IPS-18c (cell line): ENCODE data around the gene STARD3NL.
"Not testable (repeated sequence)": the region's sequence is repeated elsewhere in the genome, so short reads cannot be mapped to it uniquely, and the experiment has no call there.

Experiments used
- H3K4me3 ChIP-seq: 2 replicates; pipeline ENCODE4 v1.7.0; 2013; ENCODE audit warnings: low read depth, mild to moderate bottlenecking, low read length, moderate library complexity; ENCODE audit not compliant: insufficient read depth
- H3K9me3 ChIP-seq: one replicate; pipeline ENCODE4 v1.6.1; 2013; ENCODE audit warnings: mild to moderate bottlenecking, low read length, moderate library complexity; ENCODE audit not compliant: control insufficient read depth, insufficient read depth

Gene STARD3NL

DNA sequence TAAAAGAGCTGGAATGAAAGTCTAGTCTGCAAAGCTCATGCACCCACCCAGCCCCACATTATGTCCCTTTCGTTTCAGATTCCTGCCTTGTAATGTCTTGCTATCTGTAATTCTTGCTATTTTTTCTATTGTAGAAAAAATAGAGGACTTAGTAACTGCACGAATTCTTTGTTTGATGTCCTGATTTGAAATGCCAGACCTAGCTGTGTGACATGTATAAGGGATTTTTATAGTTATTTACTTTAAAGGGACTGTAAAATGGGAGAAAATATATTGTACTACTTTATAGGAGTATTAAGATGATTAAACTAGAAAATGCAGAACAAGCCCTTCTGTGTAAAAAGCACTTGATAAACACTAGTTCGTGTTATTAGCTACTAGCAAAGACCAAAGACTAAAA, 63.0 kb downstream of the STARD3NL start:
- H3K4me3 ChIP-seq = no peak overlapping the region
- H3K9me3 ChIP-seq = no peaks in the 10 kb centered on the region

DNA sequence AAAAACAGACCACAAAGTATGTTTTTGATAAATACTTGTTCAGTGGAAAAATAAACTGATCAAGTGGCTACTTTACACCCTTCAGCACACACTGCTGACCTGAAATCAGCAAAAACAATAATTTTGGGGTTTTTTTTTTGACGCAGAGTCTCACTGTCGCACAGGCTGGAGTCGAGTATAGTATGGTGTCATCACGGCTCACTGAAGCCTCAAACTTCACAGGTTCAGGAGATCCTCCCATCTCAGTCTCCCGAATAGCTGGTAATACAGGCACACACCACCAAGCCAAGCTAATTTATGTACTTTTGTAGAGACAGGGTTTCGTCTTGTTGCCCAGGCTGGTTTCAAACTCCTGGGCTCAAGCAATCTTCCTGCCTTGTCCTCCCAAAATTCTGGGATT, 64.8 kb downstream of the STARD3NL start:
- no peak overlapping the region for H3K4me3 ChIP-seq
- no peaks in the 10 kb centered on the region for H3K9me3 ChIP-seq

DNA sequence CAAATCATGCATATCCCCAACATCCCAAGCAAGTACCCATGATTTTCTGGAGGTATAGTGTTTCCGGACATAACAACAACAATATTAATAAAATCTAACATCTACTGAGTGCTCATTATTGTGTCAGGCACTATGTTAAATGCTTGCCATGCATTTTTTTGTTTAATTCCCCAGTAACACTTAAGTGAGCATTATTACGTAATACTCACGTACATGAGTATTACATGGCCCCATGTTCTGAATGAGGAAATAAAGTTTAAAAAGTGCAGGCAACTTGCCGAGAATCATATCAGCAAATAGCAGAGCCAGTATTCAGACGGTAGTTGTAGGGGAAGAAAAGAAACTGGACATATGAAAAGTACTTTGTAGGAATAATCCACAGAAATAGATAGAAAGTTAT, 65.3 kb downstream of the STARD3NL start:
- not testable (repeated sequence) for H3K9me3 ChIP-seq, H3K4me3 ChIP-seq

DNA sequence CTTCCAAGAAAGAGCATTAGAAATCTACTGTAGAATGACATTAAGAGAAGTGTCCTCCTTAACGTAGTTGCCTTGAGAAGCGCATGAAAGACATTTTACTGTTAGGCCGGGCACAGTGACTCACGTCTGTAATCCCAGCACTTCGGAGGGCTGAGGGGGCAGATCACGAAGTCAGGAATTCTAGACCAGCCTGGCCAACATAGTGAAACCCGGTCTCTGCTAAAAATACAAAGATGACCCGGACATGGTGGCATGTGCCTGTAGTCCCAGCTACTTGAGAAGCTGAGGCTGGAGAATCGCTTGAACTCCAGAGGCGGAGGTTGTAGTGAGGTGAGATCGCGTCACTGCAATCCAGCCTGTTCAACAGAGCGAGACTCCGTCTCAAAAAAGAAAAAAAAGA, 66.5 kb downstream of the STARD3NL start:
- H3K4me3 ChIP-seq = no peak overlapping the region
- H3K9me3 ChIP-seq = no peaks in the 10 kb centered on the region

DNA sequence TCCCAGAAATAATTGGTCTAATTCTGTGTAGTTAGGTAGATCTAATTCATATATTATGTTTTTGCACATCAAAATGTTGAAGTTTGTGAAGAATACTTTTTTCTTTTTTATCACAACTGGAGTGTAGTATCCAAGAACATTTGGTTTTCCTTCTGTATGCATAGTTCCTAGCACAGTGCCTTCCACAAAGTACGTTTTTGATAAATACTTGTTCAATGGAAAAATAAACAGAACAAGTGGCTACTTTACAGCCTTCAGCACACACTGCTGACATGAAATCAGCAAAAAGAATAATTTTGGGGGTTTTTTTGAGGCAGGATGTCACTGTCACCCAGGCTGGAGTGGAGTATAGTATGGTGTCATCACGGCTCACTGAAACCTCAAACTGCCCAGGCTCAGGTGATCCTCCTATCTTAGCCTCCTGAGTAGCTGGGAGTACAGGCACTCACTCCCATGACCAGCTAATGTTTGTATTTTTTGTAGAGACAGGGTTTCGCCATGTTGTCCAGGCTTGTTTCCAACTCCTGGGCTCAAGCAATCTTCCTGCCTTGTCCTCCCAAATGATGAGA, 67.4 kb downstream of the STARD3NL start:
- Histone ChIP-seq H3K9me3 (no peaks in the 10 kb centered on the region), H3K4me3 (no peak overlapping the region)

DNA sequence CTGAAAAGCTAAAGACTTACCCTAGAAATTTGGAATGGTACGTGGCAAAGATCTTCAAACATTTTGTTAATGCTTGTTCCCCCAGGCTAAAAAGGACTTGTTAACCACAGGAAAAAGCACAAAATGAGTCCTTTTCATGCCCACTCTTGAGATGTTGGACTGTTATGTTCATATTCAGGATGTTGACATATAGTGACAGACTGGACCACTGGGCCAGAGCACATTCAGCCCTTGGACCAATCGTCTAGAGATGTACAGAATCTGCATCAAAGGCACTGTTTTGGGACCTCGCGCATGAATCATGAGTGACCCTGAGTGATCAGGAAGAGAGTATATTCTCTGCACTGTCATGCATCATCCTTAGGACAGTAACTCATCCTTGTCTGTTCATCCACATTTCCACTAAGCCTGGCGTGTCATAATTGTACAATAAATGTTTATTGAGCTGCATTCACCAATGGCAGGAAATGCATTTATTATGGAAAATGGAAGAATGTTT, 70.1 kb downstream of the STARD3NL start:
- Histone ChIP-seq H3K4me3 (no peak overlapping the region), H3K9me3 (no peaks in the 10 kb centered on the region)

DNA sequence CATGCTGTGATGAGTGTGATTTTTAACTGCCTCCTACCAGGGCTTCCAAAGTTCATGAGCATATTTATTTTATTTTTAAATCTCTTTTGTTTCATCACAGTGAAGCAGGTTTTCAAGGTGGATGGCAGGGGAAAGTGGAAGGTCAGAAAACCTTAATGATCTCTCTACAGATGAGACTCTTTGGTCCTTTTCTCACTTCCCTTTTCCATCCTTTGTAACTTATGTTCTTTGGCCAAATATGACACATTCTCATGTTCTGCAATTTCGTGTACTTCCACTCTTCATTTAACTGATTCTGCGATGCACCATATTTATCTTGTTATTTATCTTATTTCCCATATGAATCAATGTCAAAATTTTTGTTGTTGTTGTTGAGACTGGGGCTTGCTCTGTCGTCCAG, 71.8 kb downstream of the STARD3NL start:
- not testable (repeated sequence) for H3K4me3 ChIP-seq, H3K9me3 ChIP-seq

DNA sequence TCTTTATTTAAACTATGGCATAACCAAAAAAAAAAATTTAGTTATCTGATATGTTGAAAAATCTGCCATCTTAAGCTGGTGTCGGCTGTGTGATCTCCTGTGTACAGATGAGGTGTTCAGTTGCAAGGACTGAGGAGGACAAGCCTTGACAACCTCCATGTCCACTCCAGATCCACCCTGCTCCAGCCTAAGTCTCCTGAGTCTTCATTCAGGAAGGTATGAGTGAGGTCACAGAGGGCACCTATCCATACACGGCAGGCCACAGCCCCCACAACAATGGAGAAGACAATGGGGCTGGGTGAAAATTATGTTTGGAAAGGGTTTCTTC, 79.3 kb downstream of the STARD3NL start:
- no peaks in the 10 kb centered on the region for H3K9me3 ChIP-seq
- no peak overlapping the region for H3K4me3 ChIP-seq

DNA sequence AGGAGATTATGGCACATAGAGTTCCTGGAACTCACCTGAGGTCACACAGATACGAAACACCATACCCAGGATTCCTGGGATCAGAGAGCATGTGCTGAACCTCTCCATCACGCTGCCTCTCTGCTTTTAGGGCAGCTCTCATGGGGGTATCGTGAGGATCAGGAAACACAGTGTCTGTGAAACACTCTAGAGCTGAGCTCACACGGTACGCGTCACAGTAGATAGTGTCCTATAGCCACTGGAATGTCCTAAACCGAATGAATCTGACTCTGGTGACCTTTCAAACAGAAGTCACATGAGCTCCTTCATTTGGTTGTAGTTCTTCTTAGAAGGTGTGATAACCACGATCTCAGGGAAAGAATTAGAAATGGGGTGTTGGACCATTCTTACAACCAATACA, 81.1 kb downstream of the STARD3NL start:
- not testable (repeated sequence) for H3K9me3 ChIP-seq, H3K4me3 ChIP-seq

DNA sequence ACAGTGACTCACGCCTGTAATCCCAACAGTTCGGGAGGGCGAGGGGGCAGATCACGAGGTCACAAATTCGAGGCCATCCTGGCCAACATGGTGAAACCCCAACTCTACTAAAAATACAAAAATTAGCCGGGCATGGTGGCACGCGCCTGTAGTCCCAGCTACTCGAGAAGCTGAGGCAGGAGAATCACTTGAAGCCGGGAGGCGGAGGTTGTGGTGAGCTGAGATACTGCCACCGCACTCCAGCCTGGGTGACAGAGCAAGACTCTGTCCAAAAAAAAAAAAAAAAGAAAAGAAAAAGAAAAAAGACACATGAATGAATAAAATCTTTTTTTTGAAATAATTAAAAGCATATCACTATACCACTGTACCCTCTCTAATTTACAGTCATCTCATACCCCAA, 83.6 kb downstream of the STARD3NL start:
- not testable (repeated sequence) for H3K4me3 ChIP-seq, H3K9me3 ChIP-seq

DNA sequence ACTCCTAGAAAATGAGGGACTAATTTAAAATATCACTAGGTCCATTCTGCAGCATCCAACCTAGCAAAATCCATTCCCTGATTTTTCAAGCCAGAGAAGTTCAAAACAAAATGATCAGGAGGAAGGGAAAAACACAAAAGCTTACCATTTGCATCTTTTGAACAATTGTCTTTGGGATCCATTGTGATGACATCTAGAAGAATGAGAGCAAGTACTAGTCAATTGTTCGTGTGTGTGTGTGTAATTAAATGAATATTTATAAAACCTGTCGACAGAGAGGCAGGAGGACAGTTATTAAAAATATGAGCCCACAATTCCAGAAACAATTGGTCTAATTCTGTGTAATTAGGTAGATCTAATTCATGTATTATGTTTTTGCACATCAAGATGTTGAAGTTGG, 84.0 kb downstream of the STARD3NL start:
- H3K4me3 ChIP-seq, H3K9me3 ChIP-seq: not testable (repeated sequence)

DNA sequence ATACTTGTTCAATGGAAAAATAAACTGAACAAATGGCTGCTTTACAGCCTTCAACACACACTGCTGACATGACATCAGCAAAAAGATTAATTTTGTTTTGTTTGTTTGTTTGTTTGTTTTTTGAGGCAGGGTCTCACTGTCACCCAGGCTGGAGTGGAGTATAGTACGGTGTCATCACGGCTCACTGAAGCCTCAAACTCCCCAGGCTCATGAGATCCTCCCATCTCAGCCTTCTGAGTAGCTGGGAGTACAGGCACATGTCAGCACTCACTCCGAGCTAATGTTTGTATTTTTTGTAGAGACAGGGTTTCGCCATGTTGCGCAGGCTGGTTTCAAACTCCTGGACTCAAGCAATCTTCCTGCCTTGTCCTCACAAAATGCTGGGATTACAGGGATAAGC, 84.5 kb downstream of the STARD3NL start:
- no peaks in the 10 kb centered on the region for H3K9me3 ChIP-seq
- no peak overlapping the region for H3K4me3 ChIP-seq

DNA sequence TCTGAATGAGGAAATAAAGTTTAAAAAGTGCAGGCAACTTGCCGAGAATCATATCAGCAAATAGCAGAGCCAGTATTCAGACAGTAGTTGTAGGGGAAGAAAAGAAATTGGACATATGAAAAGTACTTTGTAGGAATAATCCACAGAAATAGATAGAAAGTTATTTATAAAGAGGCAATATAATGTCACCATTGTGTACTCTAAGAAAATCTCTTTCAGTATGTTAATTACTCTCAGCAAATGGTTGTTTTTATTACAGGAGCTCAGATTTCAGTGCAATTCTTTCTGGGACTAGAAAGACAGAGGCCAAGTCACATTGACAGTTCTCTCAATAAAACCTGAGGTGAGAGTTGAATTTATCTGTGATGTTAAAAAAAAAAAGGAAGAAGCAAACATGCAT, 85.2 kb downstream of the STARD3NL start:
- H3K4me3 ChIP-seq, H3K9me3 ChIP-seq: not testable (repeated sequence)

DNA sequence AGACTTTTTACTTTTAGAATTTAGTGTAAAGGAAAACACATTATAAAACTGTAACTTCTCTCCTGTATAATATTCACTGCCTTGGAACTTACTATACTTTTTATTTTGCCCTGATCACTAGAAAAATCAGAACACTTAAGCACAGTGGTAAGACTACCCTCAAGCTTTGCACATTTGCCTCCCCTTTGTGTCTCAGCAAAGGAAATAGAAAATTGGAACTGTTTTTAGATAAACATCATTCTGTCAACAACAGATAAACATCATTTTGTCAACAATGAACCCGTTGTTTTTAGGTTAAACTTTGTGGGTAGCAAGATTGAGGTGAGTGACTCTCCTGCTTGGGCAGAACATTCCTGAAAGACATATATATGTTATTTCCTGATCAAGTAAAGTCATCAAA, 86.6 kb downstream of the STARD3NL start:
- not testable (repeated sequence) for H3K9me3 ChIP-seq

DNA sequence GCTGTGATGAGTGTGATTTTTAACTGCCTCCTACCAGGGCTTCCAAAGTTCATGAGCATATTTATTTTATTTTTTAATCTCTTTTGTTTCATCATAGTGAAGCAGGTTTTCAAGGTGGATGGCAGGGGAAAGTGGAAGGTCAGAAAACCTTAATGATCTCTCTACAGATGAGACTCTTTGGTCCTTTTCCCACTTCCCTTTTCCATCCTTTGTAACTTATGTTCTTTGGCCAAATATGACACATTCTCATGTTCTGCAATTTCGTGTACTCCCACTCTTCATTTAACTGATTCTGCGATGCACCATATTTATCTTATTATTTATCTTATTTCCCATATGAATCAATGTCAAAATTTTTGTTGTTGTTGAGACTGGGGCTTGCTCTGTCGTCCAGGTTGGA, 87.9 kb downstream of the STARD3NL start:
- not testable (repeated sequence) for H3K4me3 ChIP-seq, H3K9me3 ChIP-seq

More for the DNA sequence above, 86.6 kb downstream of the STARD3NL start:
- not testable (repeated sequence) for H3K4me3 ChIP-seq

DNA sequence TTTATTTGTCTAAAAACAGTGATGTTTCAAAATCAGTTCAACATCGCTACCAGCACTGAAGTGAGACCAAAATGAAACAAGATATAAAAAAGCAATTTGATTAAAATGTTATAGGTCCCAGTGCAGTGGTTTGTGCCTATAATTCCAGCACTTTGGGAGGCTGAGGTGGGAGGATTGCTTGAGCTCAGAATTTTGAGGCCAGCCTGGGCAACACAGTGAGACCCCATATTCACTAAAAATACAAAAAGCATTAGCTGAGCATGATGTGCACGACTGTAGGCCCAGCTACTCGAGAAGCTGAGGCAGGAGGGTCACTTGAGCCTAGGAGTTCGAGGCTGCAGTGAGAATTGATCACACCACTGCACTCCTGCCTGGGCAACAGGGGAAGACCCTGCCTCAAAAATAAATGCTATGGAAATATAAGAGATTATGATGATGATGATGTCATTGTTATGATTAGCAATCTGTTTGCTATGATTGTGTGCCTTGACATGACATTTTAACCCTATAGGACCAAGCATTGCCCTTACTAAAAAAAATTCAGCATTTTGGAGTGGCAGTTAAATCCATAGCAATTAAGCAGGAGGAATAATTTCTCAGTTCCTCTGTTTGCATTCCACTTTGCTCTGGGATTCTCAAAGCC, 91.8 kb downstream of the STARD3NL start:
- not testable (repeated sequence) for H3K9me3 ChIP-seq, H3K4me3 ChIP-seq

DNA sequence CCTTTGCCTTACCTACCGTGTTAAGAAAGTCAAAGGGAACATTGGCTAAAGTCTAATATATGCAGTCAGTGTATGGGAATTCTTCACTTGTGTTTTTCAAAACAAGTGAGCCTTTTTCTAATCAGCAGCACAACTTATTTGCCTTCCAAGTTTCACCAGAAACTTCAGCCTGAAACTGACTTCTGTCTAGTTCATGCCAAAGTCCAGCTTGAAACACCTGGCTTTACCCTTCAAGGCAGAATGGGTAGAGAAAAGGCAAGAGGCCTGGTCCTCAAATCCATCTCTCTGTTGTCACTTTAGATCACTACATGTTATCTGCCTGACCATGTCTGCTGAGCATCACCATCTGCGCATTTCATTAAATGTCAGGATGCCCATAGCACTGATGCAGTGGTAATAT, 92.4 kb downstream of the STARD3NL start:
- H3K9me3 ChIP-seq, H3K4me3 ChIP-seq: not testable (repeated sequence)

DNA sequence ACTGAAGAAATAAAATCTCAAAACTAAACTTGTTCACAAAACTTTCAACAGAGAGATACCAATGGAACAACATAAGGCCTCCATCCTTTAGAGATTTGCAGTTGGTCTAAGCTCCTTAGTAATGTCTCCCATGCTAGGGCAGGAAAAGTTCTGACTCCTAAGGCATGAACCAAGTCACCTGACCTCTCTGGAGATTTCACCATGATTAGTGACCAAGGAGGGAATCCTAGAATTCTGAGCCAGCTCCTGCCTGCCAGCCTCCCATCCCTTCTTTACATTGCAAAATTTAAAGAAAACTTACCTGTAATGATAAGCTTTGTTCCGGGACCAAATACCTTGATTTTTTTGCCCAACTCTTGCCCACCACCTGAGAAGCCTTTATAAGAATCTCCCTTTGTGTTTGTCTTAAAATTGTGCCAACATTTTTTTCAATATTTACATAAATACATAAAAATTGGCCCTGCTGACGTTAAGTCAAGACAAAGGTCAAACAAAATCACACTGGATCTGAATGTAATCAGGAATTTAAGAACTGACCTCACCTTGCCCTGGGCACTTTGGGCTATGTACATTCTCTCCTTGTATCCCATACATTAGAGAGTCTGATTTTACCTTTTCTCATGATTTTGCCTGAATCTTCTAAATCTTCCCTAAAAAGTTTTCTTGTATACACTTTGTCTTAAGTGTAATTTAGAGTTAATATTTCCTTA, 95.4 kb downstream of the STARD3NL start, which contains the start of gene TARP:
TSS of gene TARP (minus strand) at position 351 of the 710 bp plus-strand sequence.
- Histone ChIP-seq H3K4me3 (no peak within 1 kb of the TSS), H3K9me3 (no peaks in the 10 kb centered on the region)
